ENCODE measurements around the gene TICAM2.

The TICAM2 gene

GRCh38 chr5:115561176-115561575, 41.1 kb downstream of the TICAM2 start:
- no peak for DNase-seq

DNA sequence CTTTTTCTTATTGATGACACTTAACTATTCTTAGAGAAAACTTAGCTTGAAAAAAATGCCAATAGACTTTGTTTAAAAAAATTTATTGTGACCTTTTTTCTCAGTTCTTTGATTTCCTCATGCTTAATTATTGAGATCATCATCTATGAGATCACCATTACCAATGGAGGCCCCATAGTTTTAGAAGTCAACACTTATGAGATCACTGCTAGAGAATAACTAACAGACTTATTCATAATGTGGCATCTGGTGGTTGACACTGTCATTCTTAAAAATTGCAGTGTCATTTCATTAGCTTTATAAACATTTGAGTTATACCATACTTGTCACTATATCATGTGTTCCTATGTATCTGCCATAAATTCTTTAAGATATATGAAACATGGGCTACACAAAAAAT, 42.8 kb downstream of the TICAM2 start:
- DNase-seq, result no peak

- no peak for DNase-seq
Observed at GRCh38 chr5:115558388-115558956, 43.8 kb downstream of the TICAM2 start.

- DNase-seq, result no peak
Observed at GRCh38 chr5:115557667-115558387, 44.5 kb downstream of the TICAM2 start.

DNA sequence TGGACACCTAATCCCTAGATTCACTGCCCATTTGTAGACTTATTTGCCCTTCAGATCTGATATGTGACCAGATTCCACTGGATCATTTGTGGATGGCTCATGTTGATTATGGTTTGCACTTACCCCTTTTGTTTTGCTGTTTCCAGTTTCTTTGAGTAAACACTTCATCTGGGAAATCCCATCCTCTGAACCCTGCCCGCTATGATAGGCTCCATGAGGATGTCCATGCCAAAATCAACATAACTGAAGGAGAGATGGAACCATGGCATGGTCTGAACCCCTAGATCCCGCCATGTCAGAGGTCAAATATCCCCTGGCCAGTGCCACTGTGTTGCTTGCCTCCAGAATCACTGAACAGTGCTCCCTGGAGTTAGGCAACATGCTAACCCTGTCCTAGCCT, 46.0 kb downstream of the TICAM2 start:
- no peak for DNase-seq

- DNase-seq, result no peak
Observed at GRCh38 chr5:115555084-115555633, 47.1 kb downstream of the TICAM2 start.

GRCh38 chr5:115553082-115553481, 49.2 kb downstream of the TICAM2 start:
- DNase-seq, result no peak

GRCh38 chr5:115551415-115551814, 50.9 kb downstream of the TICAM2 start:
- DNase-seq, result no peak

DNA sequence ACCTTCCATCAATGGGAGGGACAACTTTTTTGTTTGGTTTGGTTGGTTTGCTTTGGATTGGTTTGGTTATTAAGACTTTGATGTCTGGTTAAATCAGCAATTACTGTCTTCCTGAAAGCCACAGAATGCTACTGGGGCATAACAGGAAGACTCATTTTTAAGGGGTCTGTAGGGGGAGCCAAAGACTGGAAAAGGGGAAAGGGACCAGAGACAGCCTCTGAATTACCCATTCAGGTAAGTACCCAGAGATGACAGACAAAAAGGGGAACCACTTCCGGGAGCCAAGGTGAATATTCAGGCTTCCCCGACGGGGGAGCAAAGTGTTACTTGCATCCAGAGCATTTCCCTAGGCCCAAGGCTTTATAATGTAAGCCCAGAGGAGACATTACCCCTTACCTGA, 53.1 kb downstream of the TICAM2 start:
- DNase-seq, result no peak

- no peak for DNase-seq
Observed at GRCh38 chr5:115548683-115549082, 53.6 kb downstream of the TICAM2 start.

GRCh38 chr5:115545351-115545882, 56.9 kb downstream of the TICAM2 start:
- DNase-seq, result no peak

DNA sequence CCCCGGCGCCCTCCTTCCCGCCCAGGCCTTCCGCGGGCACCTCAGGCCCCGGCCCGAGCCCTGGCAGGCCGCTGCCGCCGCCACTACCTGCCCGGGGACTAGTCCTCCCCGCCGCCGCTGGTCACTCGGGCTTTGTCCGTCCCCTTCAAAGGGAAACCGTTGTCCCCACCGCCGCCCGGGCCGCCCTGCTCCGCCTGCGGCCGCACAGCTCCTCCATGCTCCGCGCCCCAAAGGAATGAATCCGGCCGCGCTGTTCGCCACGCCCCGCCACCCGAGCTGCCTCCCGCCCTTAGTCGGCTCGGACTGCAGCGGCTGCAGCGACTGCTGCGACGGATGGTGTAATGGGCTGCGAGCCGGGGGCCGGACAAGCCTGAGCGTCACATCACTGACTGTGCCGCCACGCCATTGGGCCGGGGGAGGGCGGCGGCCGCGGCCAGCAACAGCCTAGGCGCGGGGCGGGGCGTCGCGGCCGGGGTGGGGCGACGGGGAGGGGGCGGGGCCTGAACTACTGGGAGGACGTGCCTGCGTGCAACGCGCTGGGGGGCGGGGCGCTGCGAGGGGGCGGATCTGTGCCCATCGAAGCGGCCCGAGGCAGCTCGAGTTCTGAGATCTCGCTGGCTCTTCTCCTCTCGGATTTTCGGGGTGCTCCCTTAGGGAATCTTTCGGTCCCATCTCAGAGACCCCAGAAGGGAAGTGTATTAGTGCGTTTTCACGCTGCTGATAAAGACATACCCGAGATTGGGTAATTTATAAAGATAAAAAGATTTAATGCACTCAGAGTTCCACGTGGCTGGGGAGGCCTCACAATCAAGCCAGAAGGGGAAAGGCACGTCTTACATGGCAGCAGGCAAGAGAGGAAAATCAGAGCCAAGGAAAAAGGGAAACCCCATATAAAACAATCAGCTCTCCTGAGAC, 57.6 kb downstream of the TICAM2 start, which contains the start of gene FEM1C:
Gene FEM1C (minus strand): TSS at position 340 of the 915 bp plus-strand sequence. CDS start 1,282 bp downstream, outside the sequence.
- peak; percentile 93 for DNase-seq

DNA sequence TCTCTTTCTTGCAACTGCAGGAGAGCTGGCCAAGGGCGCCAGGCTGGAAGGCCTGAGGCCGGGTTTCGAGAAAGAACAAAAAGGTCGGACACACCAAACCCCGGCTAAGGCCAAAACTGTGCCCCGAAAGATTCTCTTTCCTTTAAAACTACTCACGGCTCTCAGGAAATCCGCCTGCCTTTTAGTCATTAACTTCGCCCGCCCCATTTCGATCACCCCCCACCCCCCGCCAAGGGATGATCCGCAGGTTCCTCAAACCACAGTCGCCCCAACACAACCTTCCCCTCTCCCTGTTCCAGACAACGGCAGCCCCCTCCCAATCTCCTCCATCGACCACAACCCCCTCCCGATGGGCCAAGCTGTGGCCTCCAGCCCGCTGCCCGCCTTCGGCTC, 58.2 kb downstream of the TICAM2 start:
- DNase-seq, result no peak

- no peak for DNase-seq
Observed at GRCh38 chr5:115543365-115544042, 58.8 kb downstream of the TICAM2 start.

DNA sequence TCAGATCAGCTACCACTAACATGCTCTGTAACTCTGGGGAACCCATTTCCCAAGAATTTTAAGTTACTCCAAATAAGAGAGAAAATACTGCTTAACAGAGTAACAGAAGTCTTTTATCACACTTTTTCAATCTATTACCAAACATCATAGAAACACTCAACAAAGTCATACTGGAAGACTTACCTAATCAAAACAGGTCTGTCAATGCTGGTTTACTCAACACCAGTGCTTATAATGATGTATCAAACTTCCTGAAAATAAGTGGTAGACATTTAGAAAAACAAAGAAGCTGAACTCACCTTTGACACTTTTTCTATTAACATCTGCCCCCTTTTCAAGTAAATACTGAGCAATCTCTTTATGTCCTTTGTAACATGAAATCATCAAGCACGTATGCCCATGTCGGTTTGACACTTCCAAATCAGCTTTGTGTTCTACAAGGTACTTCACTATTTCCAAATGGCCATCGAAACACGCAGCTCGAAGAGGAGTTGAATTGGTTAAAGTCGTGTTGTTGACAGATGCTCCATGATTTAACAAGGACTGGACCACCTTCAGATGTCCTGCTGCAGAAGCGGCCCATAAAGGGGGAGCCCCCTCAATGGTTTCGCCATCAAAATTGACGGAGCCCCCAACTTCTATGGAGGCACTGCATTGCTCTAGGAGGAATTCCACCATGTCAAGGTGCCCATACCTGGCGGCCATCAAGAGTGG, 59.5 kb downstream of the TICAM2 start:
- no peak for DNase-seq

- DNase-seq, result no peak
Observed at GRCh38 chr5:115542086-115542485, 60.2 kb downstream of the TICAM2 start.

- DNase-seq, result no peak
Observed at GRCh38 chr5:115541611-115542010, 60.7 kb downstream of the TICAM2 start.

DNA sequence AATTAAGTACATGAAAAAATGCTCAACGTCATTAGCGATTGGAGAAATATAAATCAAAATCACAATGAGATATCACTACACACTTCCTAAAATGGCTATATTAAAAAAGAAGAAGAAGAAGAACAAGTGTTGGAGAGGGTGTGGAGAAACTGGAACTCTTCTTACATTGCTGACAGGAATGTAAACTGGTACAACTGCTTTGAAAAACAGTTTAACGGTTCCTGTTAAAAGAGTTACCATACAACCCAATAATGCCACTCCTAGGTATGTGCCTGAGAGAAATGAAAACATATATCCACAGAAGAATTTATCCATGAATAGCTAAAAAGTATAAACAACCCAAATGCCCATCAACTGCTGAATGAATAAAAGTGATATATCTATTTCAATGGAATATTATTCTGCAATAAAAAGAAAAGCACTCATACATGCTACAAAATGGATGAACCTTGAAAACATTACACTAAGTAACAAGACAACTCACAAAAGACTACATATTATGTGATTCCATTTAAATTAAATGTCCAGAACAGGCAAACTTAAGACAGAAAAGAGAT, 66.7 kb downstream of the TICAM2 start:
- no peak for DNase-seq

- DNase-seq, result no peak
Observed at GRCh38 chr5:115532517-115532916, 69.8 kb downstream of the TICAM2 start.

GRCh38 chr5:115531787-115532367, 70.4 kb downstream of the TICAM2 start:
- DNase-seq, result no peak

DNA sequence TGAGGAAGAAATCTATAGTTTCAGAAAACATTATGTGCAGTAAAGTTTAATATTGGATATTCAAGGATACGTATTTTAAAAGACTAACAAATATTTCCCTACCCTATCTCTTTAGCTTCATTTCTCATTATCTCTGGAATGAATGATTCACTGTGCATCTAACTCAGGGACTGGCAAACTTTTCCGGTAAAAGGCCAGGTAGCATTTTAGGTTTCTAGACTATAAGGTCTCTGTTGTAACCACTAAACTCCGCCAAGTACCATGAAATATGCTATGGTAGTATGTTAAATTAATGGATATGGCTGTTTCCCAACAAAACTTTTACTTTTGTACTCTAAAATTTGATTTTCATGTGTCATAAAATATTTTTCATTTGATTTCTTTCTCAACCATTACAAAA, 70.9 kb downstream of the TICAM2 start:
- no peak for DNase-seq

Measured in DMS 273 treated with DMSO at 0.1 percent for 48 hours (cell line).